GM19455 (cell line): Measurements from ENCODE around the gene MAGI2.

Experiments used
- ATAC-seq: cut with Tn5 transposase; IDR thresholded peaks from one replicate; pipeline ENCODE4 v1.9.1; 2021; ENCODE audit not compliant: unreplicated experiment

Gene MAGI2

DNA sequence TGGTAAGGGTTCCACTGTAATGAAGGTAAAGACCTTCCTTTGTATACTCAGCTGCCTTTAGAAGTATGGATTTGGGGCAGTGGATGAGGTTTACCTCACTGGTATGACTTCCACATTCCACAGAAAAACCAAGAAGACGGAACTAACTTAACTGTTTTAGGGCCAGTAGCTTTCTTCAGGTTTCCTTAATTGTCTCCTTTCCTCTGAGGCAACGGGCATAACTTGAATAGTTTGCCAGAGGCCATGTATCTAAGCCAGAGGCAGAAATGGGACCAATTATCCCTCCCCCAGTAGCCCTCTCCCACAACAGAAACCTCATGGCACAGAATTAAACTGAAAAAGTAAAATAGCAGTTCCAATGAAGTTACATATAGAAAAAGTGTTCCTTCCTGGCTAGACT is 1373.2 kb downstream of the MAGI2 start:
- no peak for ATAC-seq

DNA sequence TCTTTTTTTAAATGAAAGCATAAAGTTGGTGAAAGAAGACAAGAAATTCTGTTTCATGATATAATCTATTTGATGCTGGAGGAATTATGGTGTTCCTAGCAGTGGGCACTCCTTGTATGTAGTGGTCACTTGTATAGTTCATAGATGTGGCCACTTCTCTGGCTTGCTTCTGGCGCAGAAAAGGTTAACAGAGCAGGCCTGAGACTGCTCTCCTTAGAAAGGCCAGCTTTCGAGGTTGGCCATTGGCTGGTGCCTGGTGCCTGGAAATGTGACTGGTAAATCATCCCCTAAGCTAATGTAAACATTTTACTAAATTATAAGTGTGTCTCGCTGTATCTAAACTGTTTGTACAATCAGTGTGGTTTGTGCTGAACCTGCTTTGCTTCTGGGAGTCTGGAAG is 1378.8 kb downstream of the MAGI2 start:
- ATAC-seq = no peak

DNA sequence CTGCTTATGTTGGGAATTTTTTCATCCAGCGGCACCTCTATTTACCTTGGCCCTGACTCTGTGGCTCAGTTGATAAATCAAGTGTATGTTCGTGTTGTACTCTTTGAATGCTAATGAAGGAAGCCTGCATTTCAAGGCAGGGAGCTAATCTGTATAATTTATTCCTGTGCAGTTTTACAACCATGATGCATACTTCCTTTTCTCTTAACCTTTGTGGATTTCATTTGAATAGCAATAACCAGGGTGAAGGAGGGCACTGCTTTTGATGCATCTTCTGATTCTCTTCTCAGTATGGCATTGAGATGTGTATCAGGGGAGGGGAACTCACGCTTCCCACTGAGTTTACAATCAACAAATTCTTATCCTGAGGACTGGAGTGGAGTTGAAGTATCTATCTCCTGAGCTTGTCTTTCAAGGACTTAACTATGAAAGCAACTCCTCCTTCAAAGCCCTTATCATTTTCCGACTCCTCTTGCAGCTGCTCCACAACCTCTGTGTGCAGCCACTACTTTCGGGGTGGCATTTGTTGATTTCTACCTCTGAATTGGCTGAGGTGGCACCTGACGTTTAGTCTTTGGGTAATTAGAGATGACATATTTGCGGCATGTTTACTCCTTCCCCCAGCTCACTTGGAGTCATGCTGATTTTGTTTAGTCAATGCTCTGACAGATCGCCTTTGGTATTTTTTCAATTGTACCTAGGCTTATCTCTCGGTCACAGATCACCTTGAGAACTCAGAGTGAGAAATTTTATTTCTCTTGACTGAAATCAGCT is 1379.7 kb downstream of the MAGI2 start:
- no peak for ATAC-seq

GRCh38 chr7:78072201-78072590 is 1381.3 kb downstream of the MAGI2 start:
- ATAC-seq = no peak

DNA sequence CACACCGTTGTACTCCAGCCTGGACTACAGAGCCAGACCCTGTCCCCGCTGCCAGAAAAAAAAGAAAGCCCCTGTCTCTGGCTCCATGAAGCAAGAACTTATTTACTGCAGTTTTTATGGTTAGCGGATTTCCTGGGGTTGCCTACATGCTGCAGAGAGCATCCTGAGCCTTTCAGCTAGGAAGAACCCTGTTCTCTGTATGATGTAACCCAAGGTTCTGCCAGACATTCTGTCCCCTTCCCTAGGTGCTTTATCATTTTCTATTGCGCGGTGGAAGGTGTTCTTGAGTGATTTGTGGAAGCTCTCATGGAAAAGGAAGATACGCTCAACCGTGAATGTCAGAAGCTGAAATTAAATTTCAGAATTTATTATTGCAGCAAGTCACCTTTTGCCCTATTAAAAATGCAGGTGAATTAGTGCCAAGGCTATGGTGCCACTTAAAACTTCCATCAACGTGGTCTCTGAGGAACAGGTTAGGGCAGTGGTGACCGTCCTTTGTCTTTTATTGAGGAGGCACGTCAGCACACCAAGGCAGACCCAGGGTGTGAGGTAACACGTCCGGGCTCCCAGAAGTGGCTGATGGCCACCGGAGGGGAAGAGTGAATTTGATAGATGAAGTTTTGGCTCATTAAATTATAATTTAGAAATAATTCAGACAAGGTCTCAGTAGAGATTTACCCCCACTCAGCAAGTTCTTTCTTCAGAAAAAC is 1381.8 kb downstream of the MAGI2 start:
- ATAC-seq = no peak

DNA sequence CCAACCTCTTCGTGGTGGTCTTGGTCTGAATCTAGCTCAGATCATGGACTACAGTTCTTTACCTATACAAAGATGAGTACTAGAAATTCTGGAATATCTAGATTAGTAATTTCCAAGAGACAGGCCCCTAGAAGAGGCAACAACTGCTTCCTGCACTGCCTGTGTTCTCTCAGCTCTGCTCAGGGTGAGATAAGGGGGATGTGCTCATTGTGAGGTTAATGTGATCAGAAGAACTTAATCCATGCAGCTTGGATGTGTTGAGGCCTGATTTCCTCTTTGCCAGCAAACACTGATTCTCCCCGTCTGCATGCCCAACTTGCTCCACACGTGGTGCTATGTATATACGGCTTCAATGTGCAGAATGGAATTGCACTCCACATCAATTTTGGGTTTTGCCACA is 1386.9 kb downstream of the MAGI2 start:
- no peak for ATAC-seq

DNA sequence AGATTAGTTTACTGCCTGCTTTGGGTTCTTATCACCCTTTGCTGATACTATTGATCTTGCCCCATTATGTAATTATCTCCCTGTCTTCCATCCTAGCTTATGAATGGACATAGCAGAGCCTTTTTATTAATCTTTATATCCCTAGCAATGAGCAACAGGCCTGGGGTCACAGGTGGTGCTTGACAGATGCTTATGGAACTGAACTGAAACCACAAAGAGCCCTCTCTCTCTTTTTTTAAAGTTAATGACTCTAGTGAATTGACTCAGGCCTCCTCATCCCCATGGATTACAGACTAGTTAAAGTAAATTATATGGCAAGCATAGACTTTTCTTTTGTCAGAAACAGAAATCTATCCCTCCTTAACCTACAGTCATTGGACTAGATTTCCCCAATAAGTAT is 1389.7 kb downstream of the MAGI2 start:
- ATAC-seq = no peak

GRCh38 chr7:78062214-78062613 is 1391.3 kb downstream of the MAGI2 start:
- ATAC-seq = no peak

DNA sequence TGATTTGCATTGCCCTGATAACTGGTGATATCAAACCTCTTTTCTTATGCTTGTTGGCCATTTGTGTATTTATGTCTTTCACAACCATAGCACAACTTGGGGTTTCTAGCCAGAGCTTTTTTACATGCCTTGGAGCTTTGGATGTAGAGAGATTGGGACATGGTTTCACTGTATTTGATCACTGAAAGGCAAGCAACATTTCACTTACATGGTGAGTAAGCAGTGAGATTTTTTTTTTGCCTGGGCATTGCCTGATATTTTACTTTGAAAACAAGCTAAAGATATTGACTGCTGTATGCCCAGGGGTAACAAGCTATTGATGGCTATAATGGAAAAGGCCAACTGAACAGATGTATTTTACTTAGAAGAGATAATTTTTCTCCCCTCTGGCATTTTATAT is 1395.9 kb downstream of the MAGI2 start:
- no peak for ATAC-seq

DNA sequence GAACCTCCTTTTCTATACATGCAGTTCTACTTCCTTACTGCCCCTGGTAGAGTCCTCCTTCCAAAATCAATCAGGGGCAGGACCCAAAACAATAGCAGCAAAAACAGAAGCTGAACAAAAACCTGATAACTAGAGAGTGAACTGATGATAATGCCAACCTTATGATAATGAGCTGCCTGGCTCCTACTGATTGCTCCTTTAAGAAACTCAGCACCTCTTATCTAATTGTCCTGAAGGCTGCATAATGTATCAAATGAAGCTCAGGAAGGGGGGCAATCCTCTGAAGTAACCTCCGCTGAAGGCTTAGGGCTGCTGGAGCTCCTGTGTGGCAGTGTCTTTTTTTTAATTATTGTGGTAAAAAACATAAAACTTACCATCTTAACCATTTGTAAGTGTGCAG is 1397.9 kb downstream of the MAGI2 start:
- ATAC-seq = no peak

DNA sequence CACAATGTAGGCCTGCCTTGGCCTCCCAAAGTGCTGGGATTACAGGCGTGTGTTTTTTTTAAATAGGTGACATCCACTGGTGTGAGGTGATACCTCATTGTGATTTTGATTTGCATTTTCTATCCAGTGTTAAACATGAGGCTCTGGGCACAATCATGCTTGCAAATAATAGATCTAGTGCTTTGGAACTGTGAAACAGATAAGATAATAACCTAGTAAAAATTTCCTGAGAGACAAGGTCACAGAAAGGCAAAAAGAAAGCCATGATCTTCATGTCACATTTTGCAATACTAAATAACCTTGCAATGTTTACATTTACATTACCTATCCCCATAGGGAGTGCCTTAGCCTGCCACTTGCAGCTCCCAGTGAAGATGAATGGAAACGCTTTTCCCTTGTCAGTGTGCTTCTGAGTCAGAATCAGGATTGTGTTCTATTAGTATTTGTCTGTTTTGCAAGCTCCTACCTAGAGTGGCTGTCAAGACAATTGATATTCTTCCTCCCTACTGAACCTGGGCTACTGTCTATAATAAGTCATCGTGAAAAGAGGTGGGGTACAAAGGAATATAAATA is 1398.4 kb downstream of the MAGI2 start:
- ATAC-seq = no peak

- no peak for ATAC-seq
Observed at GRCh38 chr7:78052112-78052511, 1401.4 kb downstream of the MAGI2 start.

DNA sequence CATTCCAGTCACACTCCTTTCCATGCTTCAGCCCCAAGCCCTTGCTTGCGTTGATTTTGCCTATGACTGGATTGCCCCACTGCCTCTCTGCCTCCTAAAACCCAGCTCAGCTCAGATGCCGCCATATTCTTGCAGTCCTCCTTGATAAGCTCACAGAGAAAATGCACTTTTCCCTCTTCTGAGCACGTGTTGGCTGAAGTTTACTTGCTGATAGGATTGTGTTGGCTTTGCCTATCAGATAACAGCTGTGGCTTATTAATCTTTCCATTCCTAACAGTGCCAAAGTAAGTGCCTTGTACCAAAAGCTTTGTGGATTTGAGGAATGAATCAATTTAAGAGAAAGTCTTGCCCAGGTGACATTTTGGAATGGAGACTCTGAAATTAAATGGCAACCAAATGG is 1405.7 kb downstream of the MAGI2 start:
- ATAC-seq = no peak

DNA sequence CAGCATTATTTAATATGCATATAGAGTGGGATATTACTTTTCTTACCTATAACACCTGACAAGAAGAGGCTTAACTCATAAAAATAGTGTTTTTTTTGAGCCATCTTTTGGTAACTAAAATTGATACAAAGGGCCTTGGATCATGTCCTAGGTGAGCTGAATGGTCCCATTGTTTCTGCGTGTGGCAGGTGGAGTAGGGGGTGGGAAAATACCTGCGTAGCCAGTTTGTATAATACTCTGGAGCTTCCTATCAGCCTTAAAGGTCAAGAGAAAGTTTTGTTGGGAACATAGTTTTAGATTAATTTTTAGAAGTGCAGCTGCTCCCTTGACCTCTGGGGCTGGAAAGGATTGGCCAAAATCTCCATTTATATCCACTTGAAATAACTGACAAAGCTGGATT is 1410.3 kb downstream of the MAGI2 start:
- no peak for ATAC-seq

DNA sequence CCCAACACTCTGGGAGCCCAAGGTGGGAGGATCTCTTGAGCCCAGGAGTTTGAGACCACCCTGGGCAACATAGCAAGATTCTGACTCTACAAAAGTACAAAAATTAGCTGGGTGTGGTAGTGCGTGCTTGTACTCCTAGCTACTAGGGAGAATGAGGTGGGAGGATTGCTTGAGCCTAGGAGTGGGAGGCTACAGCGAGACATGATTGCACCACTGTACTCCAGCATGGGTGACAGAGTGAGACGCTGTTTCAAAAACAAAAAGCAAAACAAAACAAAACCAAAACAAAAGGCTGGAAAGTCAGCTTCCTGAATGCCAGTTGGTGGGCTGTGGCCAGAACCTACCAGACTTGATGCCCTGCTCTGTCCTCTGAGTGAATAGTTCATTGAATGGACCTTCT is 1412.0 kb downstream of the MAGI2 start:
- no peak for ATAC-seq

GRCh38 chr7:78039790-78040776 is 1413.4 kb downstream of the MAGI2 start:
- ATAC-seq = peak; percentile 92

DNA sequence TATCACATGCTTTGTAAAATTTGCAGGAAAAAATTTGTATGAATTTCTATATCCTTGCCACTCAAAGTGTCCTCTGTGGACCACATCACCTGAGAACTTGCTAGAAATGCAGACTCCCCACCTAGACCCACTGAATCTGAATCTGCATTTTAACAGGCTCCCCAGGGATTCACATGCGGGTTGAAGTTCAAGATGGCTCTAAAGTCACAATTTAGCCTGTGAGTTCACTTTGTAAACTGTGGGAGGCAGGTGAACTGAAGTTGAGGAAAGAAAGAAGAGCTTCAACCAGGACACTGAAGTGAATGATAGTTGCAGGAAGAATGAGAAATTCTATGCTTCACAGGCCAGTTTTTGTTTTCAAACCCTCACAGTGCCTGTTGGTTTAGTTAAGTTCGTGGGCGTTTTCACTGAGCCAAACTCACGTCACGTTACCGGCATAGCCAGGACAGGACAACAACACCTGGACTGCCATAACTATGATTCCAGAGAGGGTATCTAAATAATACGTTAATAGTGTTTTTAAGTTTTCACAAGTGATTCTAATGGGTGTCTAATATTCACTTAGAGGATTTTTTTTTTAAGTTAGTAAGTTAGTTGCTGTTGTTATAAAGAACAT is 1414.9 kb downstream of the MAGI2 start:
- ATAC-seq = no peak

DNA sequence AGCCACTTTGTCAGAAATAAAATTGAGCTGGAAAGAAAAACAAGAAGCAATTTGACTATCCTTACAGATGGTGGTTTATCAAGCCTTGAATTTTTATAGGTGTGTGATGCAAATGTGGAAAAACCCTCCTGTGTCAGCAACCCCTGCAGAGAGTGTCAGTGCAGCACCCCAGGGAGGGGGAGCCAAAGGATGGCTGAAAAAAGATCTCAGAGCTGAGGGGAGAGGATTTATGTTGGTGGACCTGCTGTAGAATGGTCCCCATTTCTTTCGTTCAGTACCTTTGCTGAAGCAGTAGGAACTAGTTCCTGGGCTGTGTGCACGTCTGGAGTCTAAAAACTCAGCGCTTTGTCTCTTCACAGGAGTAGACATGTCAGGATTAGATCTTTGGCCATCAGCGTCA is 1415.9 kb downstream of the MAGI2 start:
- ATAC-seq = no peak

DNA sequence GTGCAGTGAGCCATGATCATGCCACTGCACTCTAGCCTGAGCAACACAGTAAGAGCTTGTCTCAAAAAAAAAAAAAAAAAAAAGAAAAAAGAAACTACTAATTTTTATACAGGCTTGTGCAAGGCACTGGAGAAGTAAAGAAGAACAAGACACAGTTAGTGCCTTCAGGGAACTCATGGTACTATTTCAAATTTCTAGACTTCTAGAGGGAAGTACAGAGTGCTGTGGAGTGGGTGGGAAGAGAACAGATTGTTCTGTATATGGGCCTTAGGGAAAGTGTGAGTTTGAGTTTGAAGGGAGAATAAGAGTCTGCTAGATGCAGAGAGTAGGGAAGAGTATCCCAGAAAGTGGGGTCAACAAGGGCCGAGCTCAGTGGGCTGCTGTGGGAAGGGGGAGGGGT is 1420.1 kb downstream of the MAGI2 start:
- ATAC-seq = no peak

DNA sequence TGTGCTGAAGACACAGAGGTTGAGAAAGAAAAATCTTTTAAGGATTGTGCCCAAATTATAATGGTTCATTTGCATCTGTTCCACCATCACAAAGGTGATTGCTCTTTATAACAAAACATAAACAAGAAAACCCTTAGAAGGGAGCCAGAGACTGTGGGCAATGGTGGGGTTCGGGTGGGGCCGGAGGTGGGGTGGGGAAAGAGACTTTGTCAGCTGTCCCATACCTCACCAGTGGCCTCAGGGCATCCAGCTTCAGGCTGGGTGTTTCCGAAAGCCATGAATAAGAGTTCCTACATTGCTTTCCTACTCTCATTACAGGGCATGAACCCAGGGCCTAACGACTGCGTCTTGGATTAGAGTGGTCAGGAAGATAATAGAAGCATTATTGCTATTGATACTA is 1427.0 kb downstream of the MAGI2 start:
- no peak for ATAC-seq

DNA sequence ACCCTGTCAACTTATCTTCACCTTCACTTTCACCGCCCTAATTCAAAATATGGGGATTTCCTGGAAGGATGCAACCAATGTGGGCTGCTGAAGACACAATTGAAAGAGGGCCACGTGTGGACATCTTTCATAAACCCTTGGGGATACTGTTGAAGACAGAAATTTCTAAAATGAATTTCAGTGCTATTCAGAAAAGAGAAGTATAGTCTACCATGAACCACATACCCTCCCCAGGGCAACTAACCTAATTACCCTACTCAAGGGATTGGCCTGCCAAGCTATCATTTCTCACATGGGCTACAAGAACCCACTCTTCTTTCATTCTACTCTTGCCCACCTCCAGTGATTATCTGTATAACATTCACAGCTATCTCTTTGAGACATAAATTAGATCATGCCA is 1428.9 kb downstream of the MAGI2 start:
- no peak for ATAC-seq
